KBM-7 (cell line): ENCODE measurements around the gene INPP5F.
"Not testable (repeated sequence)": the region's sequence is repeated elsewhere in the genome, so short reads cannot be mapped to it uniquely, and the experiment has no call there.

Source experiments
- DNase-seq: peaks from one replicate; pipeline ENCODE4 v3.0.0-alpha.2; 2015
- in situ Hi-C: fragments of 300-500 bp; cut with MboI; formaldehyde crosslinking; loops from 2 replicates; pipeline ENCODE4 v1.14.3; 2020; ENCODE audit warnings: low sequenced_read_pairs, low pct_unique_long_range_greater_than_20kb, mixed read lengths

INPP5F gene

DNA sequence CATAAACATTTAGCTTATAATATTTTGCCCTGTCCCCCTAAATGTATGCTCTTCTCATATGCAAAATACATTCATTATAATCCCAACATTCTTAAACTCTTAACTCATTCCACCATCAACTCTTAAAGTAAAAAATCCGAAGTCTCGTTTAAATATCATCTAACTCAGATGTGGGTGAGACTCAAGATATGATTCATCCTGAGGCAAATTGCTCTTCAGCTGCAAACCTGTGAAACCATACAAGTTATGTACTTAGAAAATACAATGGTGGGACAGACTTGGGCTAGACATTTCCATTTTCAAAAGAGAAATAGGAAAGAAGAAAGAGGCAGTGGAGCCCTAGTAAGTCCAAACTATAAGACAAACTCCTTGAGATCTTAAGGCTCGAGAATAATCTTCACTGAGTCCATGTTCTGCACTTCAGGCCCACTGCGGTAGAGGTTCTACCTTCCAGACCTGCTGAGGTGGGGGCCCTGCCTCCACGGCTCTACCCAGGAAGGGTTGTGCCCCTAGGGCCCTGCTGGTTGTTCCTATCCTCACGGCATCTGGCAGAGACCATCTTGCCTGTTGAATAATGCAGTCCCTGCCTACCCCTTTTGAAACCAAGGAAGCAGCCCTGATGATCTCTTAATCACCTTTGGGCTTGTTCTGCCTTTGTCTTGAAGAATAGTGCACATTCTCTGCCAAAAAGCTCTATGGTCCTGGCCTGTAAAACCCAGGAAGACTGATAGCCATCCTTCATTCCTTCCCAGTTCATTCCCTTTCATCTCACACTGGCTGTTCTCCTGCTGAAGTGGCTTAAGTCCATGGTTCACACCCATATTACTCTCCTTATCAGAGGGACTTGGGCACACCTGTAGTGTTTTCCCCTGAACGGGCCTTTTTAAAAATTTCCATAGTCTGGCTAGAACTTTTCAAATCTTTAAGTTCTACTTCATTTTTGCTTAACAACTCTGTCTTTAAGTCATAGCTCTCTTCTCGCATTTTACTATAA is 37.3 kb downstream of the INPP5F start:
- DNase-seq: no peak
- in situ Hi-C loops: no loop called here

GRCh38 chr10:119768455-119769094 is 42.7 kb downstream of the INPP5F start:
- DNase-seq: no peak
- in situ Hi-C loops: no loop called here

DNA sequence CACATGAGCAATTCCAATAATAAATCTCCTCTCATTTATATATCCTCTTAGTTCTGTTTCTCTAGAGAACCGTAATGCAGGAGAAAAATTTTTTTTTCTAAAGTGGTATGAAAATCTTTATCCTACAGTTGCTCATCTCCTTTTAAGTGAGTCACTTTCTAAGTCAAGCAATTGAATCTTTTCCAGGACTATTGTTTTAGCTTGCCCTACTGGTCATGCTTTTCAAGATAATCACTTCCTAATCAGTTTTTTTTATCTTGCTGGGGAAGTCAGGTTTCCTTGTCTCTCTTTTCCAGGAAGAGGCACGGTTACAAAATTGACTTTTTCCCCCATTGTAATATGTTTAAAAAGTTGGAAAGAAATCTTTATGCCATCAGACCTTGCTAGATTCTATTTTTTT is 44.0 kb downstream of the INPP5F start:
- DNase-seq: peak; percentile 40
- in situ Hi-C loops: no loop called here

DNA sequence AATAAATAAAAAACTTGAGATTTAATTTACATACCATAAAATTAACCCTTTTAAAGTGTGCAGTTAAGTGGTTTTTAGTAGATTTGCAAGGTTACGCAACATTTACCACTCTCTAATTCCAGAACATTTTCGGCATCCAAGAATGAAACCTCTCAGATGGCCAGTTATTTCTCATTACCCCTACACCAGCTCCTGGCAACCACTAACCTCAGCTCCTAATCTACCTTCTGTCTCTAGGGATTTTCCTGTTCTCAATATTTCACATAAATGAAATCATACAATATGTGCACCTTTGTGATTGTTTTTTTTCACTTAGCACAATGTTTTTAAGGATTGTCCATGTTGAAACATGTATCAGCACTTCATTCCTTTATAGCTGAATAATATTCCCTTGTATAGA is 45.1 kb downstream of the INPP5F start:
- in situ Hi-C loops: no loop called here
- DNase-seq: peak; percentile 30

- no peak for DNase-seq
- in situ Hi-C loops: no loop called here
Measured at GRCh38 chr10:119772334-119772733, 46.5 kb downstream of the INPP5F start.

- in situ Hi-C loops, DNase-seq: not testable (repeated sequence)
Measured at GRCh38 chr10:119773041-119773440, 47.2 kb downstream of the INPP5F start.

DNA sequence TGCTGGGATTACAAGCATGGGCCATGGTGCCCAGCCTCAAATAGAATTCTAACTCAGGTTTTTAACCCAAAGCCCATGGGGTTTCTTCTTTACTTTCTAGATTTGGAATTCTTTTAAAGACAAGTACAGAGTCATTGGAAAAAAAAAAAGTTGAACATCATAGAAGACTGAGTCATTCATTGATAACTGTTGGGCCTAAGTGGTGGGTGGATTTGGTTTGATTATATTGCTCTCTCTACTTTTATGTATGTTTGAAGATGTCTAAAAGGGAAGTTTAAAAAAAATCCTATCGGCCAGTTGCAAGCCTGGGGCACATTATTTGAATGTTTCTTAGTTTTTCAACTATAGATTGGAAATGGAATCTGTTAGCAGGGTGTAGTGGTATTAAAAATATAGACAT is 49.7 kb downstream of the INPP5F start:
- in situ Hi-C loops: no loop called here
- DNase-seq: no peak

- no peak for DNase-seq
- in situ Hi-C loops: no loop called here
Measured at GRCh38 chr10:119776536-119776935, 50.7 kb downstream of the INPP5F start.

GRCh38 chr10:119777686-119778085 is 51.8 kb downstream of the INPP5F start:
- in situ Hi-C loops: no loop called here
- no peak for DNase-seq

DNA sequence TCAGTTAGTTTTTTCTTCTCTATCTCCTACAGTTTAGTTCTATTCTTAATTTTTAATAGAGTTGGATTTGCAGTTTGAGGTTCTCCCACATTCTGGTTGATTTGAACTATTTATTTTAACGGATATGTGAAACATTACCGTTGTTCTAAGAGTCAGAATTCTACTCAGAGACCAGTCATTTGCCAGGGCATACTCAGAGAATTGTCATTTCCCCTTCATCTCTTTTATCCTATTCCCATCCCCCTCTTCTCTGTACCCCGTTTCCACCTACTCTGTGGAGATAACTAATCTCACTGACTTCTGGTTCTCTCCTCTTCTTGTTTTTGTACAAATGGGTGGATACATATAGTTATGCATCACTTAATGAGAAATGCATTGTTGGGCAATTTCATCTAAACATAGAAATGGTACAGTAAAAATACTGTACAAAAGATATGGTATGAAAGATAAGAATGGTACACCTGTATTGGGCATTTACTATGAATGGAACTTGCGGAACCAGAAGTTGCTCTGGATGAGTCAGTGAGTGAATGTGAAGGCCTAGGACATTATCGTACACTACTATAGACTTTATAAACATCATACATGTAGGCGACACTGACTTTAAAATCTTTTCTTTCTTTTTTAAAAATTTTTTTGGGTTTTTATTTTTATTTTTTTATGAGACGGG is 53.1 kb downstream of the INPP5F start:
- no peak for DNase-seq
- in situ Hi-C loops: no loop called here

DNA sequence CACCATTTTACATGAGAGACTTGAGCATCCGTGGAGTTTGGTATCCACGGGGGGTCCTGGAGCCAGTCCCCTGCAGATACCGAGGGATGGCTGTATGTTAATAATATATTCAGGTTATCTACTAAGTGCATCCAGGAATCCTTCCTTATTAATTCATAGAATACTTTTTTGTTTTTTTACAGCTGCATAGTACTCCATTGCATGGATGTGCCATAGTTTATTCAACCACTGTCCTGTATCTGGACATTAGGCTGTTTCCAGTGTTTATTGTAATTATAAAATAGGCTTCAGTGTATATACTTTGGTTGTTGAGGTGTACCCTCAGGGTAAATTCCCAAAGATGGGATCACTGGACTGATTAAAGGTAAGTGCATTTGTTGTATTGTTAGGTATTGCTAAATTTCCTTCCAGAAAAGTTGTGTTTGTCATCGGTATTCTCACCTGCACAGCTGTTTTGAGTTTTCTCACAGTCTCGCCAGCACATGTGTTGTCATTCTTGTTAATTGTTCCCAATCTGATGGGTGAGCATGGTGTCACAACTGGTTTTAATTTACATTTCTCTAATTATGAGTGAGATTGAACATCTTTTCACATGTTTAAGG is 55.1 kb downstream of the INPP5F start:
- no peak for DNase-seq
- in situ Hi-C loops: no loop called here

DNA sequence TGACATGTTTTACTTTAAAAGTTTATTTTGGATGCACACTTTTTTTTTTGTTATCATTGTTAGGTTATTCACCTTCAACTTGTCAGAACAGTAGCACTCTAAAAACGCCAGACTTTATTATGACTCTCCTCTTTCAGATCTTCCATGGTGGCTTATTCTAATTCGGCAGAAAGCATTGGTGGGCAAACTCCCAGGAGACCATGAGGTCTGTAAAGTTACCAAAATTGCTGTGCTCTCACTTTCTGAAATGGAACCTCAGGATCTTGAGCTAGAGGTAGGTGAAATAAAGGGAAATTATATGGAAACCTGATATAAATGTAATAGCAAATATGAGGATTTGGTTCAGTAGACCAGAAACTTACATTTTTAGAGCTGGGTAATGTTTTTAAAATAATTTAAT is 55.6 kb downstream of the INPP5F start:
- in situ Hi-C loops: no loop called here
- no peak for DNase-seq

DNA sequence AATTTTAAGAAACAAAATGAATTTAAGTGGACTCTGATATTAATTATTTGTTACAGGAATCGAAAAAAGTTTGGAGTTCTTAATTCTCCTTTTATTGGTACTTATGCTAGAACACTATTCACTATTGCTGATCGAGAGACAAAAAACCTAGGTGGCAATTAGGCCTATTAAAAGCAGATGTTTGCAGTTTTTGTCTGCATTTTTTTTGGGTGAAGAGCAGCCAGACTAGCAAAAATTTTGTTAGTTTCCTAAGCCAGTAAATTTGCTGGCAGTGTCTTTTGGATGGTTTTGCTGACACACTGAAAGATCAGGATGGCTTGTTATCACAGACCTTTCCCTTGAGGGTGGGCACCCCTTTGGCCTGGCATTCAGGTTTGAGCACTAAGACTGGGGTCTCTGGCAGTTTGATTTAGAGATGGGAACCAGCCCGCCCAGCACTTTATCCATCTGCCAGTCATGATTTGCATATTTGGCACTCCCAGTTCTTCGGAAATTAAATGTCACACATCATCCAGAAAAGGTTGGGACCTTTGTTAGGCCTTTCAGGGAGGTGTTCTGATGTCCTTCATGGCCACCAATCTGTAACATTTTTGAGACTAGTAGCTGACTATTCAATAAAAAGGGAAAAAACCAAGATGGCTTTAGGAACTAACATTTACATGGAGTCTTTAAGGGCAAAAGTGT is 57.3 kb downstream of the INPP5F start:
- no peak for DNase-seq
- in situ Hi-C loops: no loop called here

GRCh38 chr10:119783665-119784027 is 57.8 kb downstream of the INPP5F start:
- no peak for DNase-seq
- in situ Hi-C loops: no loop called here

GRCh38 chr10:119784340-119785067 is 58.7 kb downstream of the INPP5F start:
- in situ Hi-C loops: no loop called here
- DNase-seq: peak; percentile 98

DNA sequence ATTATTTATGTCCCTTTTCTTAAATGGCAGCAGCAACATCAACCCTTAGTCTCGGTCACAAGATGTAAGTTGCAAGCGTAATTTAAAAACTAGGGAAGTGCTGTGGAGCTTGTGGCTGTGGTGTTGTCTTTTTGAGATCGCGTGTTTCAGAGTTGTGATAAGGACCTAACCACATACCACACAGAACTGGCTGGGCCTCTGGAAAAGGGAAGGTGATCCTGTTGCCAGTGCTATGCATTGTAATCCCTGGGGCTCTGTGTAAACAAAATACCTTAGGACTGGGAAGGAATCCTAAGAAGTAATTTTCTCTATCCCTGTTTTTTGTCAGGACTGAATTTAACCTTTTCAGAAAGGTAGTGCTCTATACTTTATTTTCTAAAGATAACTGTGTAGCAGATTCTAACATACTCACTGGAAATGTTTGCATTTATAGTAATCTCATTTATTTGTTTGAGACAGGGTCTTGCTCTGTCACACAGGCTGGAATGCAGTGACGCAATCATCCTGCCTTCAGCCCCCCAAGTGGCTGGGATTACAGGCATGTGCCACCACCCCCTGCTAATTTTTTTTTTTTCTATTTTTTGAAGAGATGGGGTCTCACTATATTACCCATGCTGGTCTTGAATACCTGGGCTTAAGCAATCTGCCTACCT is 60.4 kb downstream of the INPP5F start:
- in situ Hi-C loops: no loop called here
- DNase-seq: peak; percentile 97

- DNase-seq: not testable (repeated sequence)
Measured at GRCh38 chr10:119795101-119795500, 69.3 kb downstream of the INPP5F start.

GRCh38 chr10:119796039-119796438 is 70.2 kb downstream of the INPP5F start:
- DNase-seq: no peak
- in situ Hi-C loops: no loop called here

More at GRCh38 chr10:119795101-119795500, 69.3 kb downstream of the INPP5F start:
- in situ Hi-C loops: not testable (repeated sequence)
